HG03342 (cell line): ENCODE results near the gene SYTL5.

ENCODE experiments used
- ATAC-seq: cut with Tn5 transposase; IDR thresholded peaks from one replicate; pipeline ENCODE4 v1.9.1; 2021; ENCODE audit warnings: mild to moderate bottlenecking, moderate library complexity; ENCODE audit not compliant: unreplicated experiment

Gene SYTL5

GRCh38 chrX:38138157-38138891 is 132.0 kb downstream of the SYTL5 start:
- ATAC-seq, result no peak

- ATAC-seq, result no peak
Measured at GRCh38 chrX:38138900-38139299, 132.5 kb downstream of the SYTL5 start.

GRCh38 chrX:38142610-38143009 is 136.3 kb downstream of the SYTL5 start:
- ATAC-seq, result no peak

- no peak for ATAC-seq
Measured at GRCh38 chrX:38149016-38149415, 142.7 kb downstream of the SYTL5 start.

- ATAC-seq, result no peak
Measured at GRCh38 chrX:38150993-38151392, 144.6 kb downstream of the SYTL5 start.

GRCh38 chrX:38151441-38151840 is 145.1 kb downstream of the SYTL5 start:
- ATAC-seq, result no peak

GRCh38 chrX:38154340-38154739 is 148.0 kb downstream of the SYTL5 start:
- ATAC-seq, result no peak

GRCh38 chrX:38154818-38155217 is 148.5 kb downstream of the SYTL5 start:
- no peak for ATAC-seq

GRCh38 chrX:38156838-38157237 is 150.5 kb downstream of the SYTL5 start:
- ATAC-seq, result no peak

- ATAC-seq, result no peak
Measured at GRCh38 chrX:38163193-38163592, 156.8 kb downstream of the SYTL5 start.

GRCh38 chrX:38165023-38165422 is 158.7 kb downstream of the SYTL5 start:
- ATAC-seq, result no peak

- ATAC-seq, result no peak
Measured at GRCh38 chrX:38166478-38167083, 160.2 kb downstream of the SYTL5 start.

GRCh38 chrX:38170556-38170955 is 164.2 kb downstream of the SYTL5 start:
- ATAC-seq, result no peak

- ATAC-seq, result no peak
Measured at GRCh38 chrX:38172596-38172995, 166.2 kb downstream of the SYTL5 start.

GRCh38 chrX:38175139-38175538 is 168.8 kb downstream of the SYTL5 start:
- no peak for ATAC-seq

- no peak for ATAC-seq
Measured at GRCh38 chrX:38178396-38178795, 172.0 kb downstream of the SYTL5 start.
